ENCODE results near the gene MKNK1. TPM values are rescaled to one million over a fixed set of nuclear protein-coding genes. Genes with fewer than 3 reads are reported as not detected.
A peak's percentile ranks its signal among the peaks of the same experiment; 100 is the strongest.

The MKNK1 gene
- total RNA-seq, 2 donors from 2014 or later: 46.2 to 52.4 TPM

DNA sequence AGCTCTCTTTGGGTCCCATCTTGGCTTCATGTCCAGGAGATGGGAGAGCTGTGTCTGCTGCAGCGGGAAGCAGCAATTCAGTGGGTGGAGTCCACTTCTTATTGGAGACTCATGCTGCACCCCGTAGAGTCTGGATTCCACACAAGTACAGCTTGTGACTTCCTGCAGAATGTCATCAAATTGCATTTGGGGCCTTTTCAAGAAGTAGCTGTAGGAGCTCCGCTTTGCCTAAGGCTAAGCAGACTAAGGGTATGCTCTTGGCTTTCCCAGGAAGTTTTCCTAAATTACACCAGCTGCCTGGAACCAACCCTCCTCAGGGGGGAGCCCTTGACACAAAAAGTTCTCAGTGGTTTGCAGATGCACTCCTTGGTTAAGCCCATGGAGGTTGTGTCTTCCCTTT lies 18.3 kb upstream of the MKNK1 start:
- peak; percentile 77 for ATAC-seq
- DNase-seq: peak in 1 of 2 donors; percentile 57
- intact Hi-C loops (cut with DNase I, micrococcal nuclease): loop anchor here in 1 of 2 donors (5.0 kb wide), 1 partner anchor 105 kb away; no protein-coding TSS in a partner anchor

DNA sequence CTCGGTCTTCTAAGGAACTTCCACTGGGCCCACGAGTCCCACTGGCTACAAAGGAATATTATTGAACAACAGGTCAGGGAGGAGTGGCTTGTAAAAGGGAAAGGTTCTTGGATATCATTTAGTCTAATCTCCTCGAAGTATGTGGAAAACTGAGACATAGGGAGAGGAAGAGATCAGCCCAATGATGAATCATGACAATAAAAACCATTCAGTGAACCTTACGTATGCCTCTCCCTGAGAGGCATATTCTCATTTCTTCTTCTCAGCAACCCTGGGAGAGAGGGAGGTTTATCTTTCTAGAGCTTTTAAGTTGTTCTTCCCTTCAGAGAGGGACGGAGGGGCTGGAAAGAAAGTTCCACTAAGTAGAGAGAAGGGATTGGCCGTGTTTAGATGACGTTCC lies 17.9 kb upstream of the MKNK1 start:
- no peak for DNase-seq
- peak; percentile 64 for ATAC-seq
- intact Hi-C loops (cut with DNase I, micrococcal nuclease): loop anchor here in 1 of 2 donors (5.0 kb wide), 1 partner anchor 105 kb away; no protein-coding TSS in a partner anchor

- intact Hi-C loops (cut with DNase I, micrococcal nuclease): loop anchor here in 1 of 2 donors (5.0 kb wide), 1 partner anchor 108 kb away; no protein-coding TSS in a partner anchor
- ATAC-seq (no peak), DNase-seq (no peak)
These were observed 15.7 kb upstream of the MKNK1 start for GRCh38 chr1:46619656-46620258.

- no peak for DNase-seq
- no peak for ATAC-seq
- intact Hi-C loops (cut with DNase I, micrococcal nuclease): no loop called here
These were observed 14.8 kb upstream of the MKNK1 start for GRCh38 chr1:46618754-46619415.

DNA sequence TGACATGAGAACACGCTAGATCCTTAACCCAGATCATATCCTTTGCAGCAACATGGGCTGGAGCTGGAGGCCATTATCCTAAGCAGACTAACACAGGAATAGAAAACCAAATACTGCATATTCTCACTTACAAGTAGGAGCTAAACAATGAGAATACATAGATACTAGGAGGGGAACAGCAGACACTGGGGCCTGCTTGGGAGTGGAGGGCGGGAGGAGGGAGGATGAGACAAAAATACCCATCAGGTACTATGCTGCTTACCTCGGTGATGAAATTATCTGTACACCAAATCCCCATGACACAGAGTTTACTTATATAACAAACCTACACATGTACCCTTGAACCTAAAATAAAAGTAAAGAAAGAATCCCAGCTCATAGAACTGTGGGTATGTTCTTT lies 13.8 kb upstream of the MKNK1 start:
- ATAC-seq (no peak), DNase-seq (no peak)
- intact Hi-C loops (cut with DNase I, micrococcal nuclease): no loop called here

GRCh38 chr1:46617108-46617800 lies 13.2 kb upstream of the MKNK1 start:
- intact Hi-C loops (cut with DNase I, micrococcal nuclease): no loop called here
- ATAC-seq: peak; percentile 51
- DNase-seq: no peak

DNA sequence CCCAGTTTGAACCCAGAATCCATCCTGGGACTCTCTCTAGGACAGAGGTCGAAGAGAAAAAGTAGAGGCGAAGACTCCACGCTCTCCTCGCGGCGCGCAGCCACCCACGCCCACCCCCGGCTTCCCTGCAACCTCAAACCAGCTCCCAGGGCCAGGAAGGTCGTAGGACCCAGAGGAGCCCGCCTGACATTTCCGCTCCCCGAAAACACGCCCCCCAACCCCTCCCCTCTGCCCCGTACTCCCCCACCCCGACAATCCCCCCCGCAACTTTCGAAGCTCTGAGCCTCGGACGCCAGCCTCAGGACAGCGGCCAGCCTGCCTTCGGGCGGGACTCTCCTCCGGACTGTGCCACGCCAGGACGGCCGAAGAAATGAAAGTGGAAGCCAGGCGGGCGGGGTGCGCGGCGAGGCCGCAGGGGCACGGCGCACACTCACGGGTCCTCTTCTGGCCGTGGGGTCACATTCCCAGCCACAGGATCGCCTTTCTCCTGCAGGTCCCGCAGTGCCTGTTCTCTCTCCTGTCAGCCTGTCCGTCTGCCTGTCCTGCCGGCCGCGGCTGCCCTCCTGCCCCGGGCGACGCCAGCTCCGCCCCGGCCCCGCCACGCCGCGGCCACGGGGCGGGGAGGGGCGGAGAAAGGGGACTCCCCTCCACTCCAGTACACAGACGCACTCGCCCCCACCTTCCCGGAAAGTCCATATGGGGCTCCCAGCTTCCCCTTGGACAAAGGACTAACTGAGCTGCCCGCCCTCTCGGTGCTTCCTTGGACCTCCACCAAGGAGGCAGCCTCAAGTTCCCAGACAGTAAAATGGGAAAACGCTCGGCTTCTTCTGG lies 12.4 kb upstream of the MKNK1 start, which contains the start of gene MOB3C:
Gene MOB3C (minus strand): TSS at position 535 of the 831 bp plus-strand sequence. CDS start 3,490 bp downstream, outside the sequence.
- peak; percentile 90 for ATAC-seq
- peak; percentile 84 to 91 for DNase-seq
- intact Hi-C loops (cut with DNase I, micrococcal nuclease): no loop called here

GRCh38 chr1:46615735-46616134 lies 11.7 kb upstream of the MKNK1 start:
- no peak for ATAC-seq
- intact Hi-C loops (cut with DNase I, micrococcal nuclease): no loop called here
- DNase-seq: peak in 1 of 2 donors; percentile 21

GRCh38 chr1:46615088-46615487 lies 11.0 kb upstream of the MKNK1 start:
- no peak for ATAC-seq
- DNase-seq: no peak
- intact Hi-C loops (cut with DNase I, micrococcal nuclease): no loop called here

- DNase-seq (no peak), ATAC-seq (no peak)
- intact Hi-C loops (cut with DNase I, micrococcal nuclease): no loop called here
These were observed 10.5 kb upstream of the MKNK1 start for GRCh38 chr1:46614604-46614984.

DNA sequence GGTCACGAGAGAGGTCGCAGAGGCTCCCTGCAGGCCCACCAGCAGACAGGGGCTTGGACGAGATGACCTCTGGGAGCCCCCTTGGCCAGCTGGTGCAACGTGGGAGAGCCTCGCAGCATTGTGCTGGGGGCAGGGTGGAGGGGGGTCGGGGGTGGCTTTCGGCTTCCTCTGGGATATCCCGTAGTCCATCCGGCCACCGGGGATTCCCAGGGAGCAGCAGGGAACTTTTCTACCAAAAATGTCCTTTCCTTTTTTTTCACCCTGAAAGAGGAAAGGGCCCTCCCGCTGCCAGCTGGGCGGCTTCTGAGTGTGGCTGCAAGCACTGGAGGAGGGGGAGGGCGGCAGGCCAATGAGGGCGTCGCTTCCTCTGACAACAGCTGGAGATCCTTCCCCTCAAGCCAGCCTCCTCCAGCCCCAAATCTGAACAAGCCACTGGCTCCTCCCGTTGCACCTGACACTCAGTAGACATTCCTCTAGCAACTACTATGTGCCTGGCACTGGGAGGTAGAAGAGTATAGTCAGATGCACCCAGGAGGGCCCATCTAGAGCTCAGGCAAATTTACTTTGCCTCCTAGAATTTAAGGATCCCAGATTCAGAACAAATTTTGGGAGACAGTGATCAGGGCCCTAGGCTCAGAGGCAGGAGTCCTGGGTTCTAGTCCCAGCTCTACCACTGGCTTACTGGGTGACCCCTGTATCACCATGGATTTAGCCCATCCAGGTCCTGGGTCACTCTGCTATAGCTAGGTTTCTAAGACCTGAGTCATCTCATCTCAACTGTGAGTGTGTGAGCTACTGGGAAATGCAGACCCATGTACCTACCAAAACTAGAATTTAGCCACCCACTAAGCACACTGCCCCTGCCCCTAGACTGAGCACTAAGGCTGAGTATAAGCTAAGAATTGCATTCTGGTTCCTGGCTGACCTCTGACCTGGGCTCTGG lies 9.9 kb upstream of the MKNK1 start:
- intact Hi-C loops (cut with DNase I, micrococcal nuclease): no loop called here
- no peak for ATAC-seq
- peak; percentile 78 to 84 for DNase-seq

DNA sequence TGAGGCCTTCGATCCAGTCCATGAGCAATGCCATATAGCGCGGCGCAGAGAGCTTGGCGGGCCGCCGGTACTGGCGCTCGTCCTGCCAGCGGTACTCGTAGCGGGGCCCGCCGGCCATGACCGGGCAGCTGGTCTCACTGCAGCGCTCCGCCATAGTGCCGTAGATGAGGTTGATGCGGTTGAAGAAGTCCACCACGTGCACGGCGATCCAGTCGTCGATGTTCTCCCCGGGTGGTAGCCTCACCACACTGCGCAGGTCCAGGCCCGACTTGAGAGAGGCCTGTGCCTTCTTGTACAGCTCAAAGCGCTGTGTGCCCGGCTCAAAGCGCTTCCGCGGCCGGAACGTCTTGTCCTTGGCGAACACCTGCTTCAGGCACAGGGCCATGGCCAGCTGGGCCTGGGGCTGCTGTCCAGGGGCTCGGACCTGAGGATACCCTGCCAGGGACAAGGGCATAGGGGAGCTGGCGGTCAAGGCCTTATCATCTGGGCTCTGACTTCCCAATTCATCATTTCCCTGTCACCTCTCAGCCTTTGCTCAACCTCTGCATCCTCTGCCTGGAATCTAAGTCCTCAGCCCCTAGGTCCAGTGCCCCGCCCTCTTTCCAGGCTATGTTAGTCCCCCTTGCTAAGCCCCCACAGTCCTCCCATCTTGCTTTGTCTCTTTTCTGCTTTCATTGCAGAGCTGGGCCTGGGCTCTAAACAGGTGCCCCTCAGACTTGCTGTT lies 9.0 kb upstream of the MKNK1 start:
- intact Hi-C loops (cut with DNase I, micrococcal nuclease): no loop called here
- no peak for ATAC-seq
- DNase-seq: no peak

- ATAC-seq (no peak), DNase-seq (no peak)
- intact Hi-C loops (cut with DNase I, micrococcal nuclease): no loop called here
These were observed 7.7 kb upstream of the MKNK1 start for GRCh38 chr1:46611691-46612221.

DNA sequence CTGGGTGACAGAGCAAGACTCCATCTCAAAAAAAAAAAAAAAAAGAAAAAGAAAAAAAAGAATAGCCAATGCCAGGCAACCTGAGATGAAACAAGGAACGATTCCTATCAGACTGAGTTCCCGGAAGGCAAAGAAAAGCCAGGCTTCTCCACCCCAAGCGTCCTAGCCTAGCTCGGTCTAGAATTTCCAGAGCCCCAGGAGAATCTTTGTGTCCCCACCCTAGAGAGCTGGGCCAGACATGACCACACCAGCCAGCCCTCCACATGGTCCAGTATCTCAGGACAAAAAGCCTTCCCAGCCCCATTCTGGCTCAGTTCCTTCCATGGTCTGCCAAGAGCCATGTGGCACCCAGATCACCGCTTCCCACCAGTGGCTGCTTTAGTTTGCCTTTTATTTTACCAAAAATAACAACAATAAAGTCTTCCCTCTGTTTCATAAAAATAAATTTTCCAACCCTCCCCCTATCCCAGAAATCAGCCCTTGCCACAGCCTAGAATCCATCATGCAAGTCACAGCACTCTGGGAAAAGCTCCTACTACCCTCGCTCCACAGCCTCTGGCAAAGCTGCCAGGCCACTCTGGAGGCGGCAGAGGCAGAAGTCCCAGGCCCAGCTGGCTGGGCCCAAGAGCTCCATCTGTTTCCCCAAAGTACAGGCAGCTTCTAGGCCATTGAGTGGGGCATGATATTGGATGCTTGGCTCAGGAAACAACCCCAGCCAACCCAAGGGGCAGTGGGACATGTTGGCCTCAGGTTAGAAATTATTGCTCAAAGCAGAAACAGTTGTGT lies 3.5 kb upstream of the MKNK1 start:
- ATAC-seq (no peak), DNase-seq (no peak)
- intact Hi-C loops (cut with DNase I, micrococcal nuclease): no loop called here

GRCh38 chr1:46606255-46606965 lies 2.3 kb upstream of the MKNK1 start:
- no peak for ATAC-seq
- intact Hi-C loops (cut with DNase I, micrococcal nuclease): no loop called here
- no peak for DNase-seq

DNA sequence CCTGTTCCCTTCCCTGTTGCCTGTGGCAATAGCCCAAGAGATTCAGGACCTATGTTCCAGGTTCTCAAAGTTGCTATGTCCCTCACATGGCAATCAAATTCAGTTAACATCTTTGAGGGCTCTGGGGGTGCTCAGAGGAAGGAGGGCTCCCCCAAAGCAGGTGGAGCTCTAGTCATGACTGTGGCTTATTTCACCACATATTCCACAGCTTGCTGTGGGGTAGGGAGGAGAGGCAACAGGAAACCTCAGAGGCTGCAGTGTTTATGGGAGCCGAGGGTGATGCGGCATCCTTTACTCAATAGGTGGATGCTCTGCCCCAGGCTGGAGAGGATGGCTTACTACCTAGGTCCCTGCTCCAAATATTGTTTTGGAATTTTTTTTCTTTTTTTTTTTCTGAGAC lies 1.2 kb upstream of the MKNK1 start:
- DNase-seq: no peak
- no peak for ATAC-seq
- intact Hi-C loops (cut with DNase I, micrococcal nuclease): no loop called here

Measured in left colon (tissue), 2 donors.